Panc1 (cell line): ENCODE data around the gene SPECC1. TPM values are rescaled to one million over a fixed set of nuclear protein-coding genes. Genes with fewer than 3 reads are reported as not detected.

Source experiments
- ATAC-seq: fragments of 200-7000 bp; cut with Tn5 transposase; 2 replicates; pipeline ENCODE4 v1.9.1; 2020; ENCODE audit warnings: mild to moderate bottlenecking, moderate library complexity
- BruUV-seq: library from RNA; stranded (reverse); fragments of 400-500 nt; replicated peaks from 2 replicates; lab custom pipeline; 2021; lab: Mats Ljungman, UMichigan
- CTCF ChIA-PET: fragments of 300-600 bp; sonication (Branson Sonifier 250); formaldehyde crosslinking; loops from one replicate; lab custom pipeline; 2022; ENCODE audit warnings: antibody characterized with exemption; lab: Charles Lee
- POLR2A ChIA-PET: fragments of 300-600 bp; sonication (Branson Sonifier 250); formaldehyde crosslinking; loops from one replicate; lab custom pipeline; 2022; ENCODE audit warnings: antibody characterized with exemption; lab: Charles Lee
- DNase-seq: peaks from one replicate; pipeline ENCODE4 v3.0.0-alpha.2; 2010; ENCODE audit warnings: low read depth, low spot score
- H3K27ac ChIP-seq: 2 replicates; pipeline ENCODE4 v1.5.1; 2011; ENCODE audit warnings: mild to moderate bottlenecking, low read length, inconsistent platforms
- H3K27me3 ChIP-seq: fragments of 200-500 bp; sonication (Bioruptor generic); 2 replicates; pipeline ENCODE4 v1.6.0; 2014; ENCODE audit warnings: low read length, inconsistent platforms; ENCODE audit not compliant: control insufficient read depth, insufficient read depth
- H3K36me3 ChIP-seq: fragments of 200-500 bp; sonication (Bioruptor generic); 2 replicates; pipeline ENCODE4 v1.5.1; 2014; ENCODE audit warnings: inconsistent platforms, mild to moderate bottlenecking, low read length, moderate library complexity; ENCODE audit not compliant: control insufficient read depth, insufficient read depth
- H3K4me1 ChIP-seq: 2 replicates; pipeline ENCODE4 v1.5.1; 2011; ENCODE audit warnings: inconsistent platforms, mild to moderate bottlenecking, low read length, moderate library complexity; ENCODE audit not compliant: control insufficient read depth, insufficient read depth
- H3K4me3 ChIP-seq, 2 experiments: 2 replicates each; pipeline ENCODE4 v1.5.1; 2011 to 2012; ENCODE audit warnings: low read depth in 2 of 2, low read length in 2 of 2, mild to moderate bottlenecking in 2 of 2, inconsistent platforms in 1 of 2, moderate library complexity in 1 of 2
- H3K9me3 ChIP-seq: fragments of 200-500 bp; sonication (Bioruptor generic); 2 replicates; pipeline ENCODE4 v1.5.1; 2014; ENCODE audit warnings: low read depth, mild to moderate bottlenecking, inconsistent platforms, low read length, moderate library complexity; ENCODE audit not compliant: control insufficient read depth, insufficient read depth
- POLR2AphosphoS5 ChIP-seq: IDR thresholded peaks from 2 replicates; pipeline ENCODE4 v1.6.1; 2012; ENCODE audit warnings: mild to moderate bottlenecking, low read depth, low read length, moderate library complexity
- REST ChIP-seq, 2 experiments: IDR thresholded peaks; 2 replicates each; pipeline ENCODE4 v1.6.1; 2011 to 2012; ENCODE audit warnings: low read depth in 2 of 2, control low read depth in 1 of 2, low read length in 1 of 2, mild to moderate bottlenecking in 1 of 2, moderate library complexity in 1 of 2; ENCODE audit not compliant: insufficient read depth in 1 of 2
- SIN3A ChIP-seq: IDR thresholded peaks from 2 replicates; pipeline ENCODE4 v1.6.1; 2012; ENCODE audit warnings: low read depth, mild to moderate bottlenecking, low read length, moderate library complexity, borderline replicate concordance; ENCODE audit not compliant: insufficient read depth
- TCF7L2 ChIP-seq: IDR thresholded peaks from 2 replicates; pipeline ENCODE4 v1.6.1; 2011; ENCODE audit warnings: mild to moderate bottlenecking, low read depth, low read length, inconsistent platforms
- in situ Hi-C: cut with HindIII; loops from 2 replicates; pipeline ENCODE4 v1.10.0; 2016; ENCODE audit warnings: low sequenced_read_pairs, low pct_unique_long_range_greater_than_20kb
- intact Hi-C: fragments of 100-400 bp; cut with micrococcal nuclease; formaldehyde crosslinking; loops from one replicate; pipeline ENCODE4 v1.10.0; 2022; ENCODE audit not compliant: unreplicated experiment
- total RNA-seq: library from RNA; stranded (reverse); gene quantifications from one replicate; pipeline ENCODE4 v1.2.1, GENCODE V29; 2021; ENCODE audit not compliant: unreplicated experiment
- TF ChIP-seq, protein P1 (sequence below): fragments of 450-650 bp; IDR thresholded peaks from 2 replicates; pipeline ENCODE4 v1.5.1; 2017; ENCODE audit warnings: mild to moderate bottlenecking

SPECC1 gene
- total RNA-seq, 1 experiment from 2014 or later, result 80.8 TPM

GRCh38 chr17:20256144-20256543, 247.0 kb downstream of the SPECC1 start:
- ChIA-PET POLR2A (no interaction called here), CTCF (no interaction called here)
- DNase-seq (no peak), ATAC-seq (no peak)
- Histone ChIP-seq H3K27ac (no peak overlapping the region), H3K36me3 (no peaks in the 10 kb centered on the region; the same call in none of the 2 replicates), H3K4me3 (no peak overlapping the region), H3K9me3 (no peaks in the 10 kb centered on the region), H3K4me1 (no peaks in the 10 kb centered on the region), H3K27me3 (no peaks in the 10 kb centered on the region)
- BruUV-seq, result no TSS peak
- in situ Hi-C loops, result no loop called here
- TF ChIP-seq TCF7L2, result no peak
- no peak for TF ChIP-seq REST (IDR thresholded peaks at IDR 0.05; ENCODE audit: insufficient read depth in 1 of 2, low read depth in 2 of 2, low read length in 1 of 2)
- TF ChIP-seq, protein P1, sequence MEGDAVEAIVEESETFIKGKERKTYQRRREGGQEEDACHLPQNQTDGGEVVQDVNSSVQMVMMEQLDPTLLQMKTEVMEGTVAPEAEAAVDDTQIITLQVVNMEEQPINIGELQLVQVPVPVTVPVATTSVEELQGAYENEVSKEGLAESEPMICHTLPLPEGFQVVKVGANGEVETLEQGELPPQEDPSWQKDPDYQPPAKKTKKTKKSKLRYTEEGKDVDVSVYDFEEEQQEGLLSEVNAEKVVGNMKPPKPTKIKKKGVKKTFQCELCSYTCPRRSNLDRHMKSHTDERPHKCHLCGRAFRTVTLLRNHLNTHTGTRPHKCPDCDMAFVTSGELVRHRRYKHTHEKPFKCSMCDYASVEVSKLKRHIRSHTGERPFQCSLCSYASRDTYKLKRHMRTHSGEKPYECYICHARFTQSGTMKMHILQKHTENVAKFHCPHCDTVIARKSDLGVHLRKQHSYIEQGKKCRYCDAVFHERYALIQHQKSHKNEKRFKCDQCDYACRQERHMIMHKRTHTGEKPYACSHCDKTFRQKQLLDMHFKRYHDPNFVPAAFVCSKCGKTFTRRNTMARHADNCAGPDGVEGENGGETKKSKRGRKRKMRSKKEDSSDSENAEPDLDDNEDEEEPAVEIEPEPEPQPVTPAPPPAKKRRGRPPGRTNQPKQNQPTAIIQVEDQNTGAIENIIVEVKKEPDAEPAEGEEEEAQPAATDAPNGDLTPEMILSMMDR, result no peak
- no peak for TF ChIP-seq POLR2AphosphoS5
- TF ChIP-seq SIN3A, result no peak
- intact Hi-C loops, result no loop called here

DNA sequence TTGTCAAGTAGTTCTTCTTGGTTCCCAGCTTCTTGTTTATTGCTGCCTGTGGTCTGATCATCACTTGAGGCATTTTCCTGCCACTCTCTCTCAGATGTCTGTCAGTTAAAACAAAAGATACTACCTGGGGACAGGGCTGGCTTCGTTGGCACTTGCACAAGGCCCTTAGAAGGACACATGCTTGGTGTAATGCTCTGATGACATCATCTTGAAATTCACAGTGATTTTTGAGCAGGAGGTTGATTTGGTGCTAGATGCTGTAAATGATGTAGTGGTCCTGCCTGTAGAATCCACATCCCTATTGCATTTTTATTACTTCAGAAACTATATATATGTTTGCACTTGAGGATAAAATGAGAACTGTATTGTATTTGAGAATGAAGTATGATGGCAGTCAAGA, 247.8 kb downstream of the SPECC1 start:
- intact Hi-C loops (no loop called here), in situ Hi-C loops (no loop called here)
- TF ChIP-seq, protein P1, result no peak
- TF ChIP-seq TCF7L2, result no peak
- TF ChIP-seq POLR2AphosphoS5, result no peak
- TF ChIP-seq REST (IDR thresholded peaks at IDR 0.05; ENCODE audit: insufficient read depth in 1 of 2, low read depth in 2 of 2, low read length in 1 of 2), result no peak
- TF ChIP-seq SIN3A, result no peak
- DNase-seq, result no peak
- H3K9me3 ChIP-seq, result no peaks in the 10 kb centered on the region
- POLR2A ChIA-PET, result no interaction called here
- H3K27ac ChIP-seq, result no peak overlapping the region
- no peak for ATAC-seq
- H3K36me3 ChIP-seq, result peaks cover 2% of the 10 kb centered on the region; the same call in 1 of the 2 replicates
- no peak overlapping the region for H3K4me3 ChIP-seq
- no peaks in the 10 kb centered on the region for H3K27me3 ChIP-seq
- no TSS peak for BruUV-seq
- H3K4me1 ChIP-seq, result no peaks in the 10 kb centered on the region
- CTCF ChIA-PET, result no interaction called here
